IPS-20b (cell line): Measurements from ENCODE around the gene CGN.
A peak's percentile ranks its signal among the peaks of the same experiment; 100 is the strongest.
"Not testable (repeated sequence)": the region's sequence is repeated elsewhere in the genome, so short reads cannot be mapped to it uniquely, and the experiment has no call there.

Experiments used
- H3K27ac ChIP-seq: one replicate; pipeline ENCODE4 v1.5.1; 2013; ENCODE audit warnings: low read length
- H3K27me3 ChIP-seq: 2 replicates; pipeline ENCODE4 v1.6.1; 2013; ENCODE audit warnings: mild to moderate bottlenecking, low read length, inconsistent platforms; ENCODE audit not compliant: insufficient read depth
- H3K36me3 ChIP-seq: 2 replicates; pipeline ENCODE4 v1.6.1; 2013; ENCODE audit warnings: low read depth, mild to moderate bottlenecking, inconsistent platforms, low read length, moderate library complexity; ENCODE audit not compliant: insufficient read depth
- H3K4me1 ChIP-seq: 2 replicates; pipeline ENCODE4 v1.6.1; 2013; ENCODE audit warnings: mild to moderate bottlenecking, control low read depth, inconsistent platforms, low read length, moderate library complexity; ENCODE audit not compliant: insufficient read depth
- H3K4me3 ChIP-seq: 2 replicates; pipeline ENCODE4 v1.5.1; 2013; ENCODE audit warnings: mild to moderate bottlenecking, low read length, inconsistent platforms
- H3K9ac ChIP-seq: 2 replicates; pipeline ENCODE4 v1.6.1; 2013; ENCODE audit warnings: low read depth, mild to moderate bottlenecking, inconsistent platforms, low read length, moderate library complexity
- H3K9me3 ChIP-seq: 2 replicates; pipeline ENCODE4 v1.6.1; 2013; ENCODE audit warnings: mild to moderate bottlenecking, low read depth, low read length, inconsistent platforms; ENCODE audit not compliant: insufficient read depth

The CGN gene

GRCh38 chr1:151513626-151514121, 2.5 kb downstream of the CGN start:
- Histone ChIP-seq H3K27me3 (peaks cover 12% of the 10 kb centered on the region; the same call in 1 of the 2 replicates), H3K27ac (peak overlapping the region; percentile 35), H3K9ac (peak overlapping the region; percentile 87; the same call in 1 of the 2 replicates), H3K4me1 (peaks cover 39% of the 10 kb centered on the region), H3K36me3 (peaks cover 5% of the 10 kb centered on the region), H3K9me3 (no peaks in the 10 kb centered on the region), H3K4me3 (peak overlapping the region; percentile 82)

- Histone ChIP-seq H3K27ac (peak overlapping the region; percentile 35), H3K9me3 (no peaks in the 10 kb centered on the region), H3K27me3 (peaks cover 12% of the 10 kb centered on the region; the same call in 1 of the 2 replicates), H3K36me3 (peaks cover 12% of the 10 kb centered on the region), H3K4me1 (peaks cover 39% of the 10 kb centered on the region), H3K9ac (peak overlapping the region; percentile 87; the same call in 1 of the 2 replicates), H3K4me3 (peak overlapping the region; percentile 82; the same call in 1 of the 2 replicates)
Measured at GRCh38 chr1:151514366-151514765, 3.2 kb downstream of the CGN start.

GRCh38 chr1:151515265-151515664, 4.1 kb downstream of the CGN start:
- H3K9me3 ChIP-seq = no peaks in the 10 kb centered on the region
- no peak overlapping the region for H3K4me3 ChIP-seq
- H3K27me3 ChIP-seq = peaks cover 12% of the 10 kb centered on the region; the same call in 1 of the 2 replicates
- no peak overlapping the region for H3K9ac ChIP-seq
- H3K4me1 ChIP-seq = peaks cover 38% of the 10 kb centered on the region
- H3K36me3 ChIP-seq = peaks cover 21% of the 10 kb centered on the region
- H3K27ac ChIP-seq = no peak overlapping the region

DNA sequence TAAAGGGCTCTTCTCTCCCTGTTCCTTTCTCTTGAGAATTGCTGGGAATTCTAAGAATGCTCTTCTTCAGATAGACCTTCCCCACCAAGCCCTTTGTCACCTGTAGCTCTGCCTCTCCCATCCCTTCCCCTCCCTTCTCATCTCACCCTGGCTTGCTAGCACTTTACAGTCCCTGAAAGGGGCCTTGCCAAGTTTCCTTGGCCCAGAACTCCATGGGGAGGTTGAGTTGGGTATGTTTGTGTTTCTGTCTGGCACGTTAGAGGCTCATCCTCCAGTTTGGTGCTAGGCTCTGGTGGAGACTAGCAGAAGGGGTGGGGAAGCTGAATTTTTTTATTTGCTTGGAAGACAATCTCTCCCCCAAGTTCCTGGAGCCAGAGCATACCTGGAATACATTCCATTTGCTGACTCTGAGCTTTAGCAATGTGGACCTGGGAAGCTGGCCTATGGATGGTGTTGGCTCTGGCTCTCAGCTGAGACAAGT, 4.9 kb downstream of the CGN start:
- Histone ChIP-seq H3K9me3 (no peaks in the 10 kb centered on the region), H3K27me3 (peaks cover 12% of the 10 kb centered on the region; the same call in 1 of the 2 replicates), H3K27ac (no peak overlapping the region), H3K9ac (peak overlapping the region; percentile 25; the same call in 1 of the 2 replicates), H3K36me3 (peaks cover 29% of the 10 kb centered on the region), H3K4me1 (peaks cover 35% of the 10 kb centered on the region), H3K4me3 (no peak overlapping the region)

- Histone ChIP-seq H3K9ac (no peak overlapping the region), H3K27ac (no peak overlapping the region), H3K9me3 (no peaks in the 10 kb centered on the region), H3K4me1 (peaks cover 19% of the 10 kb centered on the region), H3K36me3 (peaks cover 39% of the 10 kb centered on the region), H3K4me3 (no peak overlapping the region), H3K27me3 (no peaks in the 10 kb centered on the region)
Measured at GRCh38 chr1:151518431-151518830, 7.2 kb downstream of the CGN start.

GRCh38 chr1:151518936-151519335, 7.7 kb downstream of the CGN start:
- Histone ChIP-seq H3K27ac (no peak overlapping the region), H3K36me3 (peaks cover 44% of the 10 kb centered on the region), H3K9me3 (no peaks in the 10 kb centered on the region), H3K9ac (no peak overlapping the region), H3K27me3 (no peaks in the 10 kb centered on the region), H3K4me1 (peaks cover 14% of the 10 kb centered on the region), H3K4me3 (no peak overlapping the region)

DNA sequence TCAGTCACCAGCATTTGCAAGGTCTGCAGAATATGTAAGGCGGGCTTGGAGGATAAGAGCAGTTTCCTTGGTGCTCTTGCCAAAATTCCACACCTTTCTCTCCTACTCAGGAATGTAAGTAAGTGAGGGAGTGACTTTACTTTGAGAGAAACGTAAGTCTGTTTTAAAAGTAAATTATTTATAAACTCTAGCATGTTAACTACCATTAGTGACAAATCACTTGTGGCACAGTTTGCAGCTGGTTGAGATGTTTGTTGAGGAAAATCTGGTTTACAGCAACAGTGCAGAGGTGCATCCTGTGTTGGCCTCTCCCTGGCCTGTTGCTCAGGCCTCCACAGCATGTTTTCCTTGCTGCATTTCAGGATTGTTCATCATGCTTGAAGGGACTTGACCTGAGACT, 8.5 kb downstream of the CGN start:
- H3K36me3 ChIP-seq = peaks cover 51% of the 10 kb centered on the region
- no peaks in the 10 kb centered on the region for H3K27me3 ChIP-seq
- peaks cover 8% of the 10 kb centered on the region for H3K4me1 ChIP-seq
- no peaks in the 10 kb centered on the region for H3K9me3 ChIP-seq
- no peak overlapping the region for H3K9ac ChIP-seq
- H3K4me3 ChIP-seq = no peak overlapping the region
- no peak overlapping the region for H3K27ac ChIP-seq

DNA sequence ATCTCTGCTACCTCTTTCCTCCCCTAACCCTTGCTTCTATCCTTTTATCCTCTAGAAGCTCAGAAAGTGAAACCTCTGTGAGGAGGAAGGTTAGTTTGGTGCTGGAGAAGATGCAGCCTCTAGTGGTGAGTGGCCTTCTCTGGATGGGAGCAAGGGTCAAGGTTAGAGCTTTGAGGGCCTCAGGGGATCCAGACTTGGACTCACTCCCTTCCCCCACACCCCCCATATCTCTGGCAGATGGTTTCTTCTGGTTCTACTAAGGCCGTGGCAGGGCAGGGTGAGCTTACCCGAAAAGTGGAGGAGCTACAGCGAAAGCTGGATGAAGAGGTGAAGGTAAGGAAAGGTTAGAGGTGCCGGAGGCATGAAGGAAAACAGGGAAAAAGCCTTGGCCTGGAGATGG, 9.2 kb downstream of the CGN start:
- H3K4me3 ChIP-seq = no peak overlapping the region
- H3K27me3 ChIP-seq = no peaks in the 10 kb centered on the region
- H3K4me1 ChIP-seq = peaks cover 8% of the 10 kb centered on the region
- no peak overlapping the region for H3K27ac ChIP-seq
- no peaks in the 10 kb centered on the region for H3K9me3 ChIP-seq
- no peak overlapping the region for H3K9ac ChIP-seq
- peaks cover 58% of the 10 kb centered on the region for H3K36me3 ChIP-seq

DNA sequence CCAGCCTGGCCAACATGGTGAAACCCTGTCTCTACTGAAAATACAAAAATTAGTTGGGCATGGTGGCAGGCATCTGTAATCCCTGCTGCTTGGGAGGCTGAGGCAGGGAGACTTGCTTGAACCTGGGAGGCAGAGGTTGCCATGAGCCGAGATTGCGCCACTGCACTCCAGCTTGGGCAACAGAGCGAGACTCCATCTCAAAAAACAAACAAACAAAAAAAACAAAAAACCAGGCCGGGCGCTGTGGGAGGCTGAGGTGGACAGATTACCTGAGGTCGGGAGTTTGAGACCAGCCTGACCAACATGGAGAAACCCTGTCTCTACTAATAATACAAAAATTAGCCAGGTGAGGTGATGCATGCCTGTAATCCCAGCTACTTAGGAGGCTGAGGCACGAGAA, 11.2 kb downstream of the CGN start:
- H3K4me1 ChIP-seq, H3K27me3 ChIP-seq, H3K9ac ChIP-seq, H3K27ac ChIP-seq, H3K9me3 ChIP-seq, H3K4me3 ChIP-seq: not testable (repeated sequence)
- H3K36me3 ChIP-seq = peaks cover 69% of the 10 kb centered on the region

DNA sequence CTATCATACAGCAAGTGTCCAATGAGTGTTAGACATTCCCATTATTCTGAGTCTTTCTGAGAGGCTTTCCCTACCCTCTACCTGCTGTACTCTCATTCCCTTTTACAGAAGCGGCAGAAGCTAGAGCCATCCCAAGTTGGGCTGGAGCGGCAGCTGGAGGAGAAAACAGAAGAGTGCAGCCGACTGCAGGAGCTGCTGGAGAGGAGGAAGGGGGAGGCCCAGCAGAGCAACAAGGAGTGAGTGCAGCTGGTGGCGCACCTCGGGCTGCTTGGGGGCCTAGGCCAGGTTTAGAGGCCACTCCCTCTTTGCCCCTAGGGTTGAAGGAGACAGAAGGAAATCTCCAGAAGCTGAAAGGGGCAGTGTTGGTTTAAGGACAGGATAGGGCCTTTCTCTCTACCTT, 12.1 kb downstream of the CGN start:
- Histone ChIP-seq H3K4me3 (no peak overlapping the region), H3K27me3 (no peaks in the 10 kb centered on the region), H3K9me3 (no peaks in the 10 kb centered on the region), H3K27ac (no peak overlapping the region), H3K4me1 (peaks cover 3% of the 10 kb centered on the region; the same call in 1 of the 2 replicates), H3K9ac (no peak overlapping the region), H3K36me3 (peaks cover 70% of the 10 kb centered on the region)

DNA sequence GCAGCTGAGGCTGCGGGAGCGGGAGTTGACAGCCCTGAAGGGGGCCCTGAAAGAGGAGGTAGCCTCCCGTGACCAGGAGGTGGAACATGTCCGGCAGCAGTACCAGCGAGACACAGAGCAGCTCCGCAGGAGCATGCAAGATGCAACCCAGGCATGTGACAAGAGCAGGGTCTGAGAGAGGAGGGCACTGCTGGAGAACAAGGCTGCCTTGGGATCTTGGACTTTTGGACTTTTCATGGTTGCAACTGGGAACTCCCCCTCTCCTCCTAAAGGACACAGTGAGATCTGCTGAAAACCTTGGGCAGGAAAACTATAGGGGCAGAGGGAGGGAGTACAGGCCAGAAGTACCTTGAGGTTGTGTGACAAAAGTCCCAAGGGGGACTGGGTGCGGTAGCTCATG, 13.5 kb downstream of the CGN start:
- H3K4me1 ChIP-seq = peaks cover 3% of the 10 kb centered on the region; the same call in 1 of the 2 replicates
- no peaks in the 10 kb centered on the region for H3K9me3 ChIP-seq
- no peak overlapping the region for H3K27ac ChIP-seq
- H3K9ac ChIP-seq = no peak overlapping the region
- H3K4me3 ChIP-seq = no peak overlapping the region
- H3K27me3 ChIP-seq = no peaks in the 10 kb centered on the region
- H3K36me3 ChIP-seq = peaks cover 67% of the 10 kb centered on the region

DNA sequence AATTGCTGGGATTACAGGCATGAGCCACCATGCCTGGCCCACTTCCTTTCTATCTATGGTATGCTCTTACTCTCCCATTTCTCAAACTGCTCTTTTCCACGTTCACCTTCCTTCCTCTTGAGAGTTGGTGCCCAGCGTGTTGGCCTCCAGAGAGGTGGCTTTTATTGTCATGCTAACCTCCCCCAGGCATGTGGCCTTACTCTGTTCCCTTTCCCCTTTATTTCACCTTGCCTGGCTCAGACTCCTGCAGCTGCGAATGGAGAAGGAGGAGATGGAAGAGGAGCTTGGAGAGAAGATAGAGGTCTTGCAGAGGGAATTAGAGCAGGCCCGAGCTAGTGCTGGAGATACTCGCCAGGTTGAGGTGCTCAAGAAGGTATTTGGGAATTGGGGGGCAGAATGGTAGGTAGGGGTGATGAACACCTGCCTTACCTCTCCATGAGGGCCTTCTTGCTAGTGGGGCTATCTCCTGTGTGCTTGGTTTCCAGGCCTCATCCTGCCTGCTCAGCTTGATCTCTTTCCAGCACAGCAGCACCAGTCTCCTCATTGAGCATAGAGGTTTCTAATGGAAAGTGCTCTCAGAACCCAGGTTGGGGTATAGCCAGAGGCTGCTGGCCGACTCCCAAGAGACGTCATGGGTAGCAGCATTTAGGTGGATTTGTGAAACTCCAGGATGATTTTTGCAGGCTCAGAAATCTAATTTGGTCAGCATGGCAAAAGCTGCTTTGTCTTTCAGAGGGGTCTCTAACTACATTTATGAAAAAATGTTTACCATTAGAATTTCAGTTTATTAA, 15.7 kb downstream of the CGN start:
- Histone ChIP-seq H3K27ac (no peak overlapping the region), H3K9ac (no peak overlapping the region), H3K4me1 (peaks cover 3% of the 10 kb centered on the region; the same call in 1 of the 2 replicates), H3K4me3 (no peak overlapping the region), H3K27me3 (no peaks in the 10 kb centered on the region), H3K9me3 (no peaks in the 10 kb centered on the region), H3K36me3 (peaks cover 72% of the 10 kb centered on the region)
